IPS-18a (cell line): ENCODE data around the gene SPO11.
A peak's percentile ranks its signal among the peaks of the same experiment; 100 is the strongest.

Experiments used
- H3K27ac ChIP-seq: one replicate; pipeline ENCODE4 v1.5.1; 2013; ENCODE audit warnings: low read length
- H3K27me3 ChIP-seq: one replicate; pipeline ENCODE4 v1.6.1; 2013; ENCODE audit warnings: mild to moderate bottlenecking, low read length; ENCODE audit not compliant: control insufficient read depth, insufficient read depth
- H3K36me3 ChIP-seq: one replicate; pipeline ENCODE4 v1.6.1; 2013; ENCODE audit warnings: low read depth, low read length; ENCODE audit not compliant: control insufficient read depth
- H3K4me1 ChIP-seq: one replicate; pipeline ENCODE4 v1.6.1; 2013; ENCODE audit warnings: low read depth, low read length; ENCODE audit not compliant: control insufficient read depth
- H3K4me3 ChIP-seq: one replicate; pipeline ENCODE4 v1.5.1; 2013; ENCODE audit warnings: low read length
- H3K9ac ChIP-seq: one replicate; pipeline ENCODE4 v1.6.1; 2013; ENCODE audit warnings: mild to moderate bottlenecking, low read length, moderate library complexity
- H3K9me3 ChIP-seq: one replicate; pipeline ENCODE4 v1.6.1; 2013; ENCODE audit warnings: low read depth, low read length; ENCODE audit not compliant: control insufficient read depth

SPO11 gene

DNA sequence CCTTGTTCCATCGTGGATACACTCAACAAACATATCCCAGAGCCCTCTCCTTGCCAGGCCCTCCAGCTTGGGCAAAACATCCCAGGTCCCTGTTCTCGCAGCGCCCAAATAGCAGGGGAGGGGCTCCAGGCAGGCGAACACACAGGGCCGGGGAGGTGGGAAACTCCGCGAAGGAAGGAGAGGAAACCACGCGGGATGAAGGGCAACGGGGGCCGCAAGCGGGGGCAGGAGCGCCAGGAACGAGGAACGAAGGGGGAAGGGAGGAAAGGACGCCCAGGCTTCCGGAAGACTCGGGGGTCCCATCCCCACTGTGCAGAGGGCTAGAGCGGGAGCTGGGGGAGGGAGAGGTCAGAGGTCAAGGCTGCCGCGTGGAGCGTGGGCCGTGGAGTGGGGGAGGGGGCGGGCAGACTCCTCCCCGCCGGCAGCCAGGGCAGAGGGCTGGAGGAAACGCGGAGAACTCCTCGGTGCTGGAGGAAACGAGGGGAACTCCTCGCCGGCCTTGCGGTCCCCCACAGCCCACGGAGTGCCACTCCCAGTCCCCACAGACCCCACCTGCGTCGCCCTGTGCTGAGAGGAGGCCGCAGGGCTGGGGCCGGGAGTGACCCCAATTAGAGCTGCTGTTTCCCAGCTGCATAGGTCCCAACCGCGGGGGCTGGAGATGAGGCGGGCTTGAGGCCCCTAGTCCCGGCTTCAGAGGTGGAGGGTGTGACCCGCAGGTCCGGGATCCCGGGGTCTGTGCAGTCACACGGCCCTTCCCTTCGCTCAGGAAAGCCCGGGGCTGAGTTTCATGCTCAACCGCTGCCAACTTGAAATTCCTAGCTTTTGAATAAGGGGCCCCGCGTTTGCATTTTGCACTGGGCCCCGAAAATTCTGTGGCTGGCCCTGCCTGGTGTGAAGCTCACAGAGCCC, 60.3 kb downstream of the SPO11 start:
- H3K27me3 ChIP-seq: peaks cover 11% of the 10 kb centered on the region
- H3K36me3 ChIP-seq: peaks cover 17% of the 10 kb centered on the region
- H3K4me3 ChIP-seq: peak overlapping the region; percentile 58
- peak overlapping the region; percentile 78 for H3K9ac ChIP-seq
- H3K27ac ChIP-seq: no peak overlapping the region
- no peaks in the 10 kb centered on the region for H3K9me3 ChIP-seq
- H3K4me1 ChIP-seq: peaks cover 19% of the 10 kb centered on the region

DNA sequence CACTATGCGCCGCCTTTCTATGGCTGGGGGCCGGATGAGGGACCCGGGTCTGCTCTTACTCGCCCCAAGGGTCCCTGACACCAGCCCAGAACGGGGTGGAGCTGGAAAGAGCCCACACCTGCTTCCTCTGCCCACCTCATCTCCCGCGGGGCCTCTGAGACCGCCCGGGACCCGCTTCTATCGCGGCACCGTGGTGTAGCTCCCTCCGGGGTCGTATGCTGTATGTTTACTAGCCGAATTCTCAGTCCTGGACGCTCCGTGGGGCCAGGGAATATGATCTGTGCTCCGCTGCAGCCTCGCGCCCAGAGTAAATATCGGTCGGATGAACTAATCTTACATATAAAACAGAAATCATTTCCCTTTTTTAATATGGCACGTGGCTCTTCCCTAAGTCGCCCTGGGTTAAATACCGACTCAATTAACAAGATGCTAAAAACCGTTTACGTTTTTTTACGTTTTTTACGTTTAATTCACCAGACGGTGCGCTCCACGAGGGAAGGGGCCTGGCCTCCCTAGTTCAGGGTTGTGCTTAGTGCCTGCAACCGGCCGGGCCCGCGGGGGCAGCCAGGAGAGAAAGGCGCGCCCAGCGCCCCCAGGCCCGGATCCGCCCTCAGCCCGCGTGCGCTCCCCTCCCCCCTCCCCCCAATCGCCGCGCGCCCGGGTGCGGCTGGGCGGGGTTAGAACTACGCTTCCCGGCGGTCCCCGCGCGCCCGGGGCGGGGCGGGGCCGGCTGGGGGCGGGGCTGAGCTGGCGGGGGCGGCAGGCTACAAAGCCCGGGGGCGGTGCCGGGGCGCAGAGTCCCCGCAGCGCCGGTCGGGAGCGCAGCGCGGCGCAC, 61.2 kb downstream of the SPO11 start, which contains the start of gene RBM38:
Gene RBM38 (plus strand): TSS at position 793 of the 835 bp plus-strand sequence. CDS start 186 bp downstream, outside the sequence.
- Histone ChIP-seq H3K4me1 (peaks cover 25% of the 10 kb centered on the region), H3K27me3 (peaks cover 11% of the 10 kb centered on the region), H3K4me3 (peak within 1 kb of the TSS; percentile 62), H3K27ac (no peak within 1 kb of the TSS), H3K36me3 (peaks cover 17% of the 10 kb centered on the region), H3K9me3 (no peaks in the 10 kb centered on the region), H3K9ac (peak within 1 kb of the TSS; percentile 78)

DNA sequence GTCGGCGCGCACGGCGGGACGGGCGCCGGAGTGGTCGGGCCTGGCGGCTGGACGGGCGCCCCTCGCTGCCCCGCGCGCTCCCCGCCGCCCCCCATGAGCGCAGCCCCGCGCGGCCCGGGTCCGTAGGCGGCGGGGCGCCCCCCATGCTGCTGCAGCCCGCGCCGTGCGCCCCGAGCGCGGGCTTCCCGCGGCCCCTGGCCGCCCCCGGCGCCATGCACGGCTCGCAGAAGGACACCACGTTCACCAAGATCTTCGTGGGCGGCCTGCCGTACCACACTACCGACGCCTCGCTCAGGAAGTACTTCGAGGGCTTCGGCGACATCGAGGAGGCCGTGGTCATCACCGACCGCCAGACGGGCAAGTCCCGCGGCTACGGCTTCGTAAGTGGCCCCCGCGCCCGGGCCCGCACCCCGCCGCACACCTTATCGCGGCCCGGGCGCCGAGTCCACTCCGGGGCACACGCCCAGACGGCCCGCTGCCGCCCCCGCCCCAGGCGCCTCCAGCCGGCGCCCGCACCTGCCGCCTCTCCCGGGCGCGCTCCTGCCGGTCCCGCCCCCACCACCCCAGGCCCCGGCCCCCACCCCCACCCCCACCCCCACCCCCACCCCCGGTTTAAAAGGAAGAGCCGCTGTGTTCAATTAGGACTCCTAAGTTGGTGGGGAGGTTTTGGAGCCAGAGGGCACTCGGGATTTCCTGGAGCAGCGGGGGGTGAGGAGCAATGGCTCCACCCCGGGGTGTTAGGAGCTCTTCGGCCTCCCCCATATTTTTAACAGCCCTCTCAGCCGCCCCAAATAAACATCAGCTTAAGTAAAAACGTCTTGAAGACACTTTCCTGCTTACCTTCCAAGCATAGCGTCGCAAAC, 62.1 kb downstream of the SPO11 start:
- Histone ChIP-seq H3K27ac (no peak overlapping the region), H3K9ac (peak overlapping the region; percentile 37), H3K4me1 (peaks cover 28% of the 10 kb centered on the region)

DNA sequence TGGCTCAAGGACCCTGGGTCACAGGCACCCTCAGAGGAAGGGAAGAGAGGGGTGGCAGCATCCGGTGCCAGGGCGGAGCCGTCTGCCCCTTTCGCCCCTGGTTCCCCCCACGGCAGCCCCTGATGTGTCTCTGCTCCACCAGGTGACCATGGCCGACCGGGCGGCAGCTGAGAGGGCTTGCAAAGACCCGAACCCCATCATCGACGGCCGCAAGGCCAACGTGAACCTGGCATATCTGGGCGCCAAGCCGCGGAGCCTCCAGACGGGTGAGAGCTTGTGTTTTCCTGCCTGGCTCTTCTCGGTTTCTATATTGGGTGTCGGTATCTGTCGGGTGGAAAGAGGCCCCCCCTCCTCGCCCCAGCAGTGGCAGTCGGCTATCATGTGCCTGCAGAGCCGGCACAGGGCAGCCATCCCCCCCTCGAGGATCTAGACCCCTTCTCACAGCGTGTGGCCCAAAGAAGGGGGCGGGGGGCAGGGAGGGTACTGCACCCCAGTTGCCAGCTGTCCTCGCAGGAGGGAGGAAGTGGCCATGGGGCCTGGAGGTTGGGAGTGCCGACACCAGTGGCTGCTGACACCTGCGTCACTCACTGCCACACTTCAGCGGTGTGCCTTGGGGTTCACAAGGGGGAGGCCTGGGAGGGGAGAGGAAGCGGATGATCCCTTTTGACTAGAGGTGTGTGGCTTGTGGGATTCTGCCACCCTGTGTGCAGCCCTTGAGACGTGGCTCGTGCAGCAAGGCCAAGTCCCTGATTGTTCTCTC, 63.1 kb downstream of the SPO11 start:
- H3K36me3 ChIP-seq: peaks cover 31% of the 10 kb centered on the region
- H3K27me3 ChIP-seq: peaks cover 11% of the 10 kb centered on the region
- H3K4me1 ChIP-seq: peaks cover 28% of the 10 kb centered on the region
- H3K27ac ChIP-seq: no peak overlapping the region
- peak overlapping the region; percentile 37 for H3K9ac ChIP-seq
- H3K4me3 ChIP-seq: peak overlapping the region; percentile 62
- H3K9me3 ChIP-seq: no peaks in the 10 kb centered on the region

More for the DNA sequence above, 62.1 kb downstream of the SPO11 start:
- Histone ChIP-seq H3K27me3 (peaks cover 11% of the 10 kb centered on the region), H3K9me3 (no peaks in the 10 kb centered on the region), H3K4me3 (peak overlapping the region; percentile 62), H3K36me3 (peaks cover 21% of the 10 kb centered on the region)
